Stomach (tissue), 4 donors: ENCODE data around the gene TIMM17A.

ENCODE experiments used
- CTCF ChIP-seq, 7 experiments: fragments of 450-650 bp in 4 of 7; fragments of 200-600 bp in 3 of 7; sonication (generic) in 3 of 7; IDR thresholded peaks; one replicate each; pipeline ENCODE4 v1.5.1; 2016 to 2019; ENCODE audit warnings: antibody characterized with exemption in 7 of 7, control low read depth in 2 of 7, mild to moderate bottlenecking in 1 of 7
- POLR2A ChIP-seq, 4 donors: fragments of 450-650 bp; IDR thresholded peaks; one replicate each; pipeline ENCODE4 v1.6.1; 2016; ENCODE audit warnings: antibody characterized with exemption in 4 of 4, control low read depth in 2 of 4, mild to moderate bottlenecking in 1 of 4, moderate library complexity in 1 of 4

- TF ChIP-seq CTCF (IDR thresholded peaks at IDR 0.05) (no peak), POLR2A (IDR thresholded peaks at IDR 0.05) (no peak)
These were observed 62.6 kb downstream of the TIMM17A start for GRCh38 chr1:202017749-202018467.
